ENCODE results near the gene GHRL.
A peak's percentile ranks its signal among the peaks of the same experiment; 100 is the strongest.

The GHRL gene, protein sequence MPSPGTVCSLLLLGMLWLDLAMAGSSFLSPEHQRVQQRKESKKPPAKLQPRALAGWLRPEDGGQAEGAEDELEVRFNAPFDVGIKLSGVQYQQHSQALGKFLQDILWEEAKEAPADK

GRCh38 chr3:10292505-10293419, at the start of gene GHRL:
GHRL (minus strand) TSS chr3:10292947; CDS start chr3:10290180, 2,767 bp downstream.
- DNase-seq, result no peak

GRCh38 chr3:10341901-10342398, 49.2 kb upstream of the GHRL start:
- no peak for DNase-seq

DNA sequence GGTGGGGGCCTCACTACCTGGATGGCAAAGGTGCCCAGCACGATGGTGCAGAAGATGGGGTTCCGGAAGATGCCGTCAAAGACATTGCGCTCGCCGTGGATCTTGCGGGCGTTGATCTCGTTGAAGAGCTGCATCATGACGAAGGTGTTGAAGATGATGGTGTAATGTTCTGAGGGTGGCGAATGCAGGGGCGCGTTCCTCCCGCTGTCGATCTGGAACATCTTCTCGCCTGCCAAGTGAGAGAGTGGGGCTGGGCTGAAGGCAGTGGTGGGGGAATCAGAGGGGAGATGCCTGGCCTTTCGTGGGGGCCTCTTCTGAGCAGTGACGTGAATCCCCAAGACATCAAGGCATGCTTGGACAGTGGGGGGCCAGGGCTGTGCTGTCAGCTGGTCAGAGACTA, 47.7 kb upstream of the GHRL start:
- no peak for DNase-seq

GRCh38 chr3:10340046-10340445, 47.3 kb upstream of the GHRL start:
- DNase-seq, result no peak

GRCh38 chr3:10339376-10339955, 46.7 kb upstream of the GHRL start:
- DNase-seq, result no peak

- no peak for DNase-seq
Observed at GRCh38 chr3:10338591-10339353, 46.0 kb upstream of the GHRL start.

GRCh38 chr3:10338164-10338470, 45.4 kb upstream of the GHRL start:
- no peak for DNase-seq

DNA sequence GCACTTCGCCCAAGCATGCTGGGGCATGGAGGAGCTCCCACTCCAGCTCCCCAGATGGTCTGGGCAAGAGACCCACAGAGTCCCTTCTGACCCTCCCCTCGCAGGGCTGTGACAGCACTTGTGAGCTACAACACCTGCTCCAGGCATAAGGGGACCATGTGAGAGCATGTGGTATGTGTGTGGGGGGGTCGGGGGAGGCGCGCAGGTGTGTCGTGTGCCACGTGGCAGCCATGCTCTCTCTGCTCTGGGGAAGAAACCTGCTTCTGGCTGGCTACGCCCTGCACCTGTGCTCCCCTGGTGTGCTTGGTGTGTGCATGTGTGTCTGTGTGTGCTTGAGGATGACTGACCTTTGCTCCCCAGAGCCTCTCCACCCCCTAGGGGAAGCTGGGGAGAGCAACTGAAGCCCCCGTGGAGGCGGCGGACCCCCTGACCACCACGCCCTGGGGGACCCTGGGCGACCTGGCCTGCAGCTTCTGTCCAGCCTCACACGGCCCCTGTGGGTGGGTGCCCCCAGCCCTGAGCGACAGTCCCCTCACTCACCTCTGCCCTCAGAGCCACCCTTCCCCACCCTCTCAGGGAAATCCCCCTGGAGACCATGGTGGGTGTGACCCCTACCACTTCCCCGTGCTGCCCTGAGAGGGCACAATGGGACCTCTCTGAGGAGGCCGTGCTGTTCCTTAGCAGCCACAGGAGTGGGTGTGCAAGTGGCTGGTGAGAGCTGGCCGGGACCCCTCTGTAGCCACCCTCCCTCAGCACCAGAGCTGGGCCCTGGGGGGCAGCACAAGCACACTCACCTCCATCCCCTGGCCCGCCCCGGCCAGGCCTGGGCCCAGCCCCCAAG, 44.8 kb upstream of the GHRL start:
- no peak for DNase-seq

- no peak for DNase-seq
Observed at GRCh38 chr3:10336761-10337160, 44.0 kb upstream of the GHRL start.

- DNase-seq, result no peak
Observed at GRCh38 chr3:10335871-10336622, 43.3 kb upstream of the GHRL start.

DNA sequence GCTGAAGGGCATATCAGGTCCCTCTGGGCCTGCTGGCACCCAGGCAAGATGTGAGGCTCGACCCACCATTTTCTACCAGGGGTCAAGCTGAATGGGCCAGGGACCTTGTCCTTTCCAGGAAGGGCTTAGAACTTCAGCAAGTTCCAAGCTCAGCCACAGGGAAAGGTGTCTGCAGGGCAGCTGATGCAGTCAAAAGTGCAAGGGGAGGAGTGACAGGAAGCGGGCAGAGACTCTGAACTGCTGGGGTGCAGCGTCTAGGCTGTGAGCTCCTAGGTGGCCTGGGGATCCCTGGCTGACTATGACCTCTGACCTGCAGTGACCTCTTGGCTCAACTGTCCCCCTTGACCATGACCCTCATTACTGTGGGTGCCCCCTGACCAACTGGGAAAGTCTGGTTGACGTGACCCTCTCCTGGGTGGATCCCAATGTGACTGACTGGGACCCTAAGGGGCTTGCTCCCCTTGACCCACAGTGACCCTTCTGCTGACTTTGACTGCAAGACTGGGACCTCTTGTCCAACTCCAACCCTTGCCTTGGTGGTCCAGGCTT, 42.5 kb upstream of the GHRL start:
- DNase-seq, result no peak

GRCh38 chr3:10334459-10334858, 41.7 kb upstream of the GHRL start:
- no peak for DNase-seq

DNA sequence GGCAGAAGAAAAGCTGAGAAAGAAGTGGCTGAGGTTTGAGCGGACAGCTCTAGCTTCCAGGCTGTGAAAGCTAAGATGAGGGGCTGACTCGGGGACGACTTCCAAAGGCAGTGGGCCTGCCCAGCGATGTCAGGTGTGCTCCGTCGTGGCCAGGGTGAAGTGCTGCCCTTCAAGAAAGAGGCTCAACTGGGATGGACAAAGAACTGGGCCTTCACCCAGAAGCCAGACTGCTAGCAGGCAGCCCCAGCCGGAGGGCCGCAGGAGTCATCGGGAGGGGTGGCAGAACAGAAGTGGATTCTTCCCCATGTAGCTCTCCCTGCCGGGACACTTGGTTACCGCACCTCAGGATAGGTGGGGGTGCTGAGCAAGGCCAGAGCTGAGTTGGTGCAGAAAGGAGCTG, 41.3 kb upstream of the GHRL start:
- DNase-seq, result peak; percentile 36

- DNase-seq, result no peak
Observed at GRCh38 chr3:10333349-10333650, 40.6 kb upstream of the GHRL start.

GRCh38 chr3:10332481-10333348, 40.0 kb upstream of the GHRL start:
- no peak for DNase-seq

DNA sequence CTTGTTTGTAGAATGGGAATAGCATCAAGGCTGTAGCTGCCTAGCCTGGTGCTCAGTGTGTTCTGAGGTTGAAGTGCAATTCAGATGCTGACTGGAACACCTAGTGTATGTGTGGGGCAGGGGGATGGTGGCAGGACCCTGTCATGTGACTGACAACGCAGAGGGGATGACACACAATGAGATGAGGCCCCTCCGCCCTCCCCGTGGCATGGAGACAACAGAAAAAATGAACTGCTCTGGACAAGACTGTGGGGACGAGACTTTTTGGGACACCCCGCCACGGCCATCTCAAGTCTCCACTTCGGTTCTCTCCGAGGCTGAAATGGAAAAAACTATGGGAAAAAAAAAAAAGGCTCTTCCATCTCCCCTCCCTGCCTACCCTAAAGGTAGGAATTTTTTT, 38.6 kb upstream of the GHRL start:
- DNase-seq, result no peak

- DNase-seq, result no peak
Observed at GRCh38 chr3:10330319-10330718, 37.6 kb upstream of the GHRL start.

GRCh38 chr3:10329495-10330015, 36.8 kb upstream of the GHRL start:
- no peak for DNase-seq

GRCh38 chr3:10328460-10329071, 35.8 kb upstream of the GHRL start:
- DNase-seq, result no peak

- DNase-seq, result no peak
Observed at GRCh38 chr3:10327592-10327991, 34.8 kb upstream of the GHRL start.
